Hypothalamus (tissue), 51 donors: ENCODE results near the gene PRKAR1B.
"Not testable (repeated sequence)": the region's sequence is repeated elsewhere in the genome, so short reads cannot be mapped to it uniquely, and the experiment has no call there.

Source experiments
- DNase-seq, 51 donors: peaks; one replicate each; lab custom pipeline; 2025; lab: John Stamatoyannopoulos, UW

The PRKAR1B gene

GRCh38 chr7:551615-551970 lies 175.5 kb downstream of the PRKAR1B start:
- DNase-seq = not testable (repeated sequence)

GRCh38 chr7:550881-551614 lies 176.0 kb downstream of the PRKAR1B start:
- no peak for DNase-seq

- no peak for DNase-seq
Measured at GRCh38 chr7:549891-550625, 177.0 kb downstream of the PRKAR1B start.

GRCh38 chr7:549066-549890 lies 177.8 kb downstream of the PRKAR1B start:
- no peak for DNase-seq

GRCh38 chr7:548401-548800 lies 178.7 kb downstream of the PRKAR1B start:
- DNase-seq = no peak

GRCh38 chr7:545470-545869 lies 181.6 kb downstream of the PRKAR1B start:
- no peak for DNase-seq

GRCh38 chr7:544338-545221 lies 182.5 kb downstream of the PRKAR1B start:
- DNase-seq = no peak

- no peak for DNase-seq
Measured at GRCh38 chr7:543501-544337, 183.4 kb downstream of the PRKAR1B start.

GRCh38 chr7:542713-543500 lies 184.2 kb downstream of the PRKAR1B start:
- no peak for DNase-seq

GRCh38 chr7:542131-542712 lies 184.9 kb downstream of the PRKAR1B start:
- no peak for DNase-seq

- no peak for DNase-seq
Measured at GRCh38 chr7:541661-542060, 185.4 kb downstream of the PRKAR1B start.

GRCh38 chr7:540997-541396 lies 186.1 kb downstream of the PRKAR1B start:
- no peak for DNase-seq

- DNase-seq = no peak
Measured at GRCh38 chr7:540579-540978, 186.5 kb downstream of the PRKAR1B start.

- DNase-seq = no peak
Measured at GRCh38 chr7:539731-540411, 187.2 kb downstream of the PRKAR1B start.

GRCh38 chr7:538764-539685 lies 188.1 kb downstream of the PRKAR1B start:
- DNase-seq = no peak

GRCh38 chr7:537911-538634 lies 189.0 kb downstream of the PRKAR1B start:
- no peak for DNase-seq
